ENCODE results near the gene DNAJC15. TPM values are rescaled to one million over a fixed set of nuclear protein-coding genes. Genes with fewer than 3 reads are reported as not detected.

Gene DNAJC15
- total RNA-seq, 1 donor from 2014 or later, result 22.9 TPM

GRCh38 chr13:43124490-43124889, 101.1 kb downstream of the DNAJC15 start:
- DNase-seq (ENCODE audit: low spot score), result no peak

- no peak for DNase-seq (ENCODE audit: low spot score)
Observed at GRCh38 chr13:43126420-43126819, 103.0 kb downstream of the DNAJC15 start.

DNA sequence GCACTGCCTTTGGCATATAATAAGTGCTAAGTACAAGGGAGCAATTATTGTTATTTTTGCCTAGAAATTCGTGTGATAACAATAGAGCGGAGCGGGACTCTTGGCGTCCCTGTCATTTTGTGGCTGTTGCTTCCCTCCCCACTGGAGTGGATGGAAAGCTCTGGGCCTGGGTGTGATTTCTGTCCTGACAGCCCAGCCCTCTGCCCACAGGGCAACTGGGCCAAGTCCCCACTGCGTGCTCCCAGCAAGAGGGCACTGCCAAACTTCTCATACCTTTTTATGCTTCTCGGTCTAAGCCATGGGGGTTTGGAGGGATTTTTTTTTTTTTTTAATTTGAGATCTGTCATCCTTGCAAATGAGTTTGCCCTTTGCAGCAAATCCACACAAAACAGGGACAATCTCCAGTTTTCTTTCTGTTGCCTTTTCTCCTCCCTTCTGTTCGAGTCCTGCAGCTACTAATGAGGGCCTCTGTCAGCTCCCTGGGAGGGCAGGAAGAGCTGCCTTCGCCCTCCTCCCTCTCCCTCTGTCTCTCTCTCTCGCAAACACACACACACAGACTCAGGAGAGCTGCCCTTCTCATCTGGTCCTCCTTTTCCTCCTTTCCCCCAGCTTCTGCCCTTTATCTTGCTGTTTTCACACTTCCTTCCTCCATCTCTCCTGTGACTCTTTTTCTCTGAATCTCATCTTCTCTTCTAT, 103.9 kb downstream of the DNAJC15 start:
- DNase-seq (ENCODE audit: low spot score), result peak; percentile 62

DNA sequence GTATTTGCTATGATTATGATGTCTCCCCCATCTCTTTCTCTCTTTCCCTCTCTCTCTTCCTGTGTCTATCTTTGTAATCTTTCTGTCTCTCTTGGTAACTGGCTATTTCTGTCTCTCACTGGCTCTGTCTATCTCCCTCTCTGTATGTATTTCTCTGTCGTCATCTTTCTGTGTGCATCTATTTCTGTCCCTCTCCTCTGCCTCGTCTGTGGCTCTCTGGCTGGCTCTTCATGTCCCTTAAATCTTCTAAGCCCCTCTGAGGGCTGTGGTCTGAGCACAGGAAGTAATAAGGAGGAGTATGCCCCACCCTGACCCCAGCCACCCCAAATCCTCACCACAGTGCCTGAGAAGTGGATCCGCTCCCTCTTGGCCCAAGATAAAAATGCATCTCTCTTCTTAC, 104.4 kb downstream of the DNAJC15 start:
- peak; percentile 80 for DNase-seq (ENCODE audit: low spot score)

DNA sequence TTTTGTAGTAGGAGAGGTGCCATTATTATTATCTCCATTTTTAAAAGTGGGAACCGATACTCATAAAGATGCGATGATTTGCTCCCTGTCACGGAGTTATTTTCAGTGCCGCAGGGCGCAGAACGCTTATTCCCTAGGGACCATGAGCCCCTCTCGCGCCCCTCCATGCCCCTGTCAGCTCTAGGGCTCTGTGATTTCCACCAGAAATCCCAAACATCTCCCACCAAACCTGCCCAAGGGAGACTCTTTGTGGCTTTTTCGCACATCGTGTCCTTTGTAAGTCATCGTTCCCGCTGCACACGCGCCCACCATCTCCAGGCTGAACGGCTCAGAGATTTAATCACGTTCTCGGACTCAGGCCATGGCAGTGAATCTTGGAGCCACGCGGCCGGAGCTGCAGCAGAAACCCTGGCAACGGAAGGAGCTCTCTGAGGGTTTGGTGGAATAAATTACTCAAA, 105.1 kb downstream of the DNAJC15 start:
- peak; percentile 67 for DNase-seq (ENCODE audit: low spot score)

- DNase-seq (ENCODE audit: low spot score), result peak; percentile 30
Observed at GRCh38 chr13:43129066-43129465, 105.7 kb downstream of the DNAJC15 start.

DNA sequence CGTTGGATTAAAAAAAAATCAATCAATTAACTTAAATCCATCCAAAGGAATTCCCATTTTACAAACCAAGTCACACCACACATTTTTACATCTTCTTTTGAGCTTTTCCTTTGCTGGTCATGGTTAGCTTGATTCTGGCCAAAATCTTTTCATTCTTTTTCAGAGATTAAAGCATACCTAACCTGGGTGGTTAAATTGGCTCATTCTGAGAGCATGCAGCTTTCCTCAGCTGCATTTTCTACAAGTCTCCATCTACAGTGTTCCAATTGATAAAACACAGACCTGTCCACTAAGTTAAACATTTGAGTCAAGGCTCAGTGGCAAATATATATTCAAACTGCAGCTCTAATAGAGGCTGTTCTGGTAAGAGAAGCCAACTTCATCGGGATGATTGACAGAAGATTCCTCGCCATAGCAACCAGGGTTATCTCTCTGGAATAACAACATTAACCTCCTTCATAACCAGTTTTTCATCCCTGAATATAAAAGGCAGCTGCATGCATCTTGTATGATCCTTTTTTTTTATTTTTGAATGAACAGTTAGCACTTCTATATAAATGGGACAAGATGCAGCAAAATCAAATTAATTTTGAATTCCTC, 106.2 kb downstream of the DNAJC15 start:
- DNase-seq (ENCODE audit: low spot score), result peak; percentile 82

DNA sequence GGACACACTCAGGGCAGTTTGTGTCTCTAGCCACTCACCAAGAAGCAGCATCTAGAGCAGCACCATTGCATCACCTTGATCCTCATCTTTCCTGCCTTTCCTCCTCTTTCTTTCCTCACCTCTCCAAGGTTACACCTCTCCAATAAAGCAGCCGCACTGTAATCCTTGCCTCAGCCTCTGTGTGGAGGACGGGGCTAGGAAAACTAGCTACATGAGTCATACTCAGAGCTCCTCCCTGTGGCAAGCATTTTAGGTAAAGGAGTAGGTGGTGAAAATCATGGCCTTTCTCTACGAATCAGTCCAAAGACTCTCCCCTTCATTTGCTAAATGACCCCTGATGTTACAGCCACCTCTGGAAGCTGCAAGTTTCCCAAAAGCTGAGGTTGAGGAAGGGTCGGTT, 108.9 kb downstream of the DNAJC15 start:
- peak; percentile 32 for DNase-seq (ENCODE audit: low spot score)

GRCh38 chr13:43132911-43133310, 109.5 kb downstream of the DNAJC15 start:
- no peak for DNase-seq (ENCODE audit: low spot score)

DNA sequence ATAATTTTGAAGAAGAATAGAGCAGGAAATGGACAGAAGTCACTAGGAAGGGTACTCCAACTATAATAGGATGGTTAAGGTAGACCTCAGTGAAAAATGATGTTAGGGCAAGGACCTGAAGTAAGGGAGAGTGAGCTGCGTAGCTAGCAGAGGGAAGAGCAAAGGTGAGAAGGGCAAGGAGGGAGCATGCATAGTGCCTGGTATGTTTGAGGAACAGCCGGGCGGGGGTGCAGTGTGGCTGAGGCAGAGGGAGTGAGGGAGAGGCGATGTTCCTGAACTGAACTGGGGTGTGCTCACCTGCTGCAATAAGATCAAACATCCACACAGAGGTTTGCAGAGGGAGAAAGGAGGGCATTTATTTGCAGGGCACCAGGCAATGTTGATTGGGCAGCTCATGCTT, 110.4 kb downstream of the DNAJC15 start:
- no peak for DNase-seq (ENCODE audit: low spot score)

DNA sequence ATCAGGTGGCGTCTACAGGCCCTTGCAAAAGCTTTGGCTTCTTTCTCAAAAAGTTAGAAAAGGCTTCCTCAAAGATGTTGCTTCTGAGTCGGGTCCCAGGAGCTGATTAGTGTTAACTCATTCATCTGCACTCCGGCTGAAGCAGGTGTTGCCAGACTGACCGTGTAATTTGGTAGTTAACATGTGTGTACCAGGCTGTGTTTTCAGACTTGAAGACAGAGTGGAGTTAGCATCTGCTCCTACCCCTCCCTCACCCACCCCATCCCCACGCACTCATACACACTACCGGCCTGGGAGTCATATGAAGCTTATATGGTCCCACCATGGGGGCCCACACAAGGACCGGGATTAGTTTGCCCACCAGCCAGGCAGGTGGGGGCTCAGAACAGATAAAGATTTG, 111.5 kb downstream of the DNAJC15 start:
- DNase-seq (ENCODE audit: low spot score), result no peak

DNA sequence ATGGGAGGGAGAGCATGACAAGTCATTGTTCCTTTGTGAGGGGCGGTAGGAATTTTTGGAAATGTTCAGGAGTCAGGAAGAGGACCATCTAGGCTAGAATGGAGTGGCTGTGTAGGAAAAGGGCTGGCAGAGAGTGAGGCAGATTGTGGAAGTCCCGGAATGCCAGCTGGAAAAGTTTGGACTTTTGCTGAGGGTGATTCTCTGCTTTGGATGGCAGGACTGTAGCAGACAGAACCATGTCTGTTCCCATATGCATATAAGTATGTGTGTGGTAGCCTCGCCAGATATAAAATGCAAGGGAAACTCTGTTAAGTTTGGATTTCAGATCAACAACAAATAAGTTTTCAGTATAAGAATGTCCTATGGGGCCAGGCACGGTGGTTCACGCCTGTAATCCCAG, 112.1 kb downstream of the DNAJC15 start:
- DNase-seq (ENCODE audit: low spot score), result no peak

GRCh38 chr13:43136920-43137575, 113.7 kb downstream of the DNAJC15 start:
- peak; percentile 50 for DNase-seq (ENCODE audit: low spot score)

GRCh38 chr13:43139211-43139610, 115.8 kb downstream of the DNAJC15 start:
- DNase-seq (ENCODE audit: low spot score), result peak; percentile 65

DNA sequence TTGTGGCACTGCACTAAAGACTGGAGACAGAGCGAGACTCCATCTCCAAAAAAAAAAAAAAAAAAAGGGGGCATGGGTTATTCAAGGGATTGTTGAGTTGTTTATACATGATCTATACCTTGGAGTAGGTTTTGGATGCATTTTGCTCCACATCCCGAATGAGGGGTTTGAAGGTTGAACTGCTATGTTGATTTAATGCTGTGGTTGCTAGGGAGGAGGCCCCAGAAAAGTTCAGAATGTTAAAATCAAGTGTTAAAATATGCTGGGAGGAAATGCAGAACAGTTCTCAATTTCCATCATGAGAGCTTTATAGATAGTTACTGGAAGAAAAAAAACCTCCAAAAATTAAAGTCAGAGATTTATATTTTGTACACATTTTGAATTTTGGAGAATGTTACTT, 116.5 kb downstream of the DNAJC15 start:
- no peak for DNase-seq (ENCODE audit: low spot score)

DNA sequence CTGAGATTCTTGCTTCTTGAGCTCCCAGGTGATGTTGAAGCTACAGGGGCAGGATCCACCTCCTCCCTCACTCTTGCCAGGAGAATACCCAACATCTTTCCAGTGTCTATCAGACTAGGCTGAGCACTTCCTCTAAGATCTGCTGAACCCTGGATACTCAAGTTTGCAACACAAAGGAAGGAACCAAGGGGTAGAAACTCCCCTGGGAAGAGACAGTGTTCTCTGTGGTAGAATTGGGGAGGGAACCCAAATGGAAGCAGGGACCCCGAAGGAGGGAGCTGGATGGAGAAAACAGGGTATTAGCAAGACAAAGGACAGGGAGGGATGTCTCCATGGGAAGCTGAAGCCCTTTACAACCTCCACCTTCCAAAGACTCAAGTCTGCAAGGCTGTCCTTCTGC, 117.6 kb downstream of the DNAJC15 start:
- DNase-seq (ENCODE audit: low spot score), result no peak

- no peak for DNase-seq (ENCODE audit: low spot score)
Observed at GRCh38 chr13:43141685-43142084, 118.3 kb downstream of the DNAJC15 start.

DNA sequence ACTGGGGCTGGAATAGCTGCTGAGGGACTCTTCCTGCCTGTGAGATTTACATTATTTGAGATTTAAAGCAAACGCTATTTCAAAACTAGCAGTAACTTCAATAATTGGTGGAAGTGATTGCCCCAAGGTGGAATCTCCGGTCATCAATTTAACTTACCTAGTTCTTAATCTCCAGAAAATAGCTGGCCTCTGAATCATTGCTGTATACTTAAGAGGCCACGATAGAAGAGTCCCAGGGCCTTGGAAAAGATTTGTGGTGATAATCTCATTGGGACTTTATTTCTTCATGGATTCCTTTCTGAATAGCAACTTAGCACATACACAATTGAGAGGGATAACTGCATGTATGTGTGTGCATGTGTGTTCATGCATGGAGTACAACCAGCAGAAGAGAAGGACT, 120.2 kb downstream of the DNAJC15 start:
- DNase-seq (ENCODE audit: low spot score), result no peak

DNA sequence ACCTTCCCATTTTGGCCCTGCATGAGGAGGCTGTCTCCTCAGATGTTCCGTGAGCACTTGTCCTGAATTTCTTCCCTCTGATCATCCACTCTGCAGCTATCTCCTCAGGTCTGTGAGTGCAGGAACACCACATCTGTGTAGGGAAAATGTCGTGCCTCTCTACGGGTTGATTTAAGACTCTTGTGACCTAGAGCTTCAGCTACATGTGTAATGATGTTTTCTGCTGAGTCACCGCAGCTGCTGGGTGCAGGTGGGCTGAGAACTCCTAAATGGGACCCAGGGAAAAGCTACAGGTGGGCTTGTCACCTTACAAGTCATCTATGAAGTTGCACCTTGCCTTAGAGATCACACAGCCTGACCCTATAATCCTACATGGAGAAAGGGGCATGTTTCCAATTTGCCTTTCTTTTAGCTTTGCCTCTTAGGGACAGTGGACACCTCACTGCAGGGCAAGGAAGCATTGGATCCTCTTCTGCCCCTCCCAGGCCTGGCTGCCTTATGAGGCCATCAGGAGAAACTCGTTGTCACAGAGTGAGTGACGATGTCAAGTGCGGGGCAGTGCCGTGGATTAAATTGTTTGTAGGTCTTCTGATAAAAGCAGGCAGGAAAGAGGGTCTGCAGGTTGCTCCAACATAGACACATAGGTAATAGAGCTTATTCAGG, 122.3 kb downstream of the DNAJC15 start:
- no peak for DNase-seq (ENCODE audit: low spot score)

GRCh38 chr13:43146400-43146799, 123.0 kb downstream of the DNAJC15 start:
- DNase-seq (ENCODE audit: low spot score), result no peak

DNA sequence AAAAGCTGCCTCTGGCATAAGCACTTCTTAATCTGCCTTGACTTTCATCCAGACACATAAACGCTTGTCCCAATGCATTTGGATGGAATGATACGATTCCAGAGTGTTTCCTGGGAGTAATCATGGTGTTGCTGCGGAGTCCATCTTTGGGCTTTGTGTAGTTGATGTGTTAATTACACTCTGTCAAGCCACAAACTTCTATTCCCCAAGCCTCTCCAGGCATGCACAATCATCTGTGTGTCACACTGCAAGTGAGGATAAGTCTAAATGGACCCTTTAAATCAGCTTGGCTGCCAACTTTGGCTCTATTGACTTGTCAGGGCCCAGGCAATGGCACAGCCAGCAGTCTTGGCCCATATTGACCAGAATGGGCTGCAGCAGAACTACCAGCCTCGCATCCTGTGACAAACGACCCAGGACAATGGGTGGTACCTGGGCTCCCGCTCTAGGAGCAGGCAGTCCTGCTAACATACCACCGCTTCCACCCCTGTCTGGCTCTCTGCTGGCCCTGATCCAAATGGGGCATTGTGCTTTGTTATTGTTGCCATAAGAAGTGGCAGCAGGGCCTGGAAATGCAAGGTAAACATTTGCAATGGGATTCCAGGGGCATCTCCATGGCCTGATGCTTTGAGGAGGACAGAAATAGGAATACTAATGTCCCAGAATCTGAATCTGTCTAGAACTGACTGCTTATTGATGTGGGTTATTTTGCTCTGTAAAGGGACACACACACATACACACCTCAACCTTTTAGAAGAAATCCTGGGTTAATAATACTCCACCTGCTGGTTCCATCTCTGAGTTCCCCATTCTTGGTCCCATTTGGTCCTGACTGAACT, 127.2 kb downstream of the DNAJC15 start:
- no peak for DNase-seq (ENCODE audit: low spot score)
